Panc1 (cell line): ENCODE data around the gene ABCC4. TPM values are rescaled to one million over a fixed set of nuclear protein-coding genes. Genes with fewer than 3 reads are reported as not detected.

Experiments used
- ATAC-seq: fragments of 200-7000 bp; cut with Tn5 transposase; 2 replicates; pipeline ENCODE4 v1.9.1; 2020; ENCODE audit warnings: mild to moderate bottlenecking, moderate library complexity
- BruUV-seq: library from RNA; stranded (reverse); fragments of 400-500 nt; replicated peaks from 2 replicates; lab custom pipeline; 2021; lab: Mats Ljungman, UMichigan
- CTCF ChIA-PET: fragments of 300-600 bp; sonication (Branson Sonifier 250); formaldehyde crosslinking; loops from one replicate; lab custom pipeline; 2022; ENCODE audit warnings: antibody characterized with exemption; lab: Charles Lee
- POLR2A ChIA-PET: fragments of 300-600 bp; sonication (Branson Sonifier 250); formaldehyde crosslinking; loops from one replicate; lab custom pipeline; 2022; ENCODE audit warnings: antibody characterized with exemption; lab: Charles Lee
- DNase-seq: peaks from one replicate; pipeline ENCODE4 v3.0.0-alpha.2; 2010; ENCODE audit warnings: low read depth, low spot score
- H3K27ac ChIP-seq: 2 replicates; pipeline ENCODE4 v1.5.1; 2011; ENCODE audit warnings: mild to moderate bottlenecking, low read length, inconsistent platforms
- H3K27me3 ChIP-seq: fragments of 200-500 bp; sonication (Bioruptor generic); 2 replicates; pipeline ENCODE4 v1.6.0; 2014; ENCODE audit warnings: low read length, inconsistent platforms; ENCODE audit not compliant: control insufficient read depth, insufficient read depth
- H3K36me3 ChIP-seq: fragments of 200-500 bp; sonication (Bioruptor generic); 2 replicates; pipeline ENCODE4 v1.5.1; 2014; ENCODE audit warnings: inconsistent platforms, mild to moderate bottlenecking, low read length, moderate library complexity; ENCODE audit not compliant: control insufficient read depth, insufficient read depth
- H3K4me1 ChIP-seq: 2 replicates; pipeline ENCODE4 v1.5.1; 2011; ENCODE audit warnings: inconsistent platforms, mild to moderate bottlenecking, low read length, moderate library complexity; ENCODE audit not compliant: control insufficient read depth, insufficient read depth
- H3K4me3 ChIP-seq, 2 experiments: 2 replicates each; pipeline ENCODE4 v1.5.1; 2011 to 2012; ENCODE audit warnings: low read depth in 2 of 2, low read length in 2 of 2, mild to moderate bottlenecking in 2 of 2, inconsistent platforms in 1 of 2, moderate library complexity in 1 of 2
- H3K9me3 ChIP-seq: fragments of 200-500 bp; sonication (Bioruptor generic); 2 replicates; pipeline ENCODE4 v1.5.1; 2014; ENCODE audit warnings: low read depth, mild to moderate bottlenecking, inconsistent platforms, low read length, moderate library complexity; ENCODE audit not compliant: control insufficient read depth, insufficient read depth
- CTCF ChIP-seq: fragments of 450-650 bp; IDR thresholded peaks from 2 replicates; pipeline ENCODE4 v1.5.1; 2017; ENCODE audit warnings: mild to moderate bottlenecking
- POLR2AphosphoS5 ChIP-seq: IDR thresholded peaks from 2 replicates; pipeline ENCODE4 v1.6.1; 2012; ENCODE audit warnings: mild to moderate bottlenecking, low read depth, low read length, moderate library complexity
- REST ChIP-seq, 2 experiments: IDR thresholded peaks; 2 replicates each; pipeline ENCODE4 v1.6.1; 2011 to 2012; ENCODE audit warnings: low read depth in 2 of 2, control low read depth in 1 of 2, low read length in 1 of 2, mild to moderate bottlenecking in 1 of 2, moderate library complexity in 1 of 2; ENCODE audit not compliant: insufficient read depth in 1 of 2
- SIN3A ChIP-seq: IDR thresholded peaks from 2 replicates; pipeline ENCODE4 v1.6.1; 2012; ENCODE audit warnings: low read depth, mild to moderate bottlenecking, low read length, moderate library complexity, borderline replicate concordance; ENCODE audit not compliant: insufficient read depth
- TCF7L2 ChIP-seq: IDR thresholded peaks from 2 replicates; pipeline ENCODE4 v1.6.1; 2011; ENCODE audit warnings: mild to moderate bottlenecking, low read depth, low read length, inconsistent platforms
- in situ Hi-C: cut with HindIII; loops from 2 replicates; pipeline ENCODE4 v1.10.0; 2016; ENCODE audit warnings: low sequenced_read_pairs, low pct_unique_long_range_greater_than_20kb
- intact Hi-C: fragments of 100-400 bp; cut with micrococcal nuclease; formaldehyde crosslinking; loops from one replicate; pipeline ENCODE4 v1.10.0; 2022; ENCODE audit not compliant: unreplicated experiment
- total RNA-seq: library from RNA; stranded (reverse); gene quantifications from one replicate; pipeline ENCODE4 v1.2.1, GENCODE V29; 2021; ENCODE audit not compliant: unreplicated experiment

The ABCC4 gene
- total RNA-seq, 1 experiment from 2014 or later, result 69.3 TPM

GRCh38 chr13:95067303-95067702 is 233.9 kb downstream of the ABCC4 start:
- ChIA-PET CTCF (interaction anchor here (0.7 kb wide), 1 partner anchor 63 kb away, joined by 3 read pairs; no protein-coding TSS in a partner anchor), POLR2A (no interaction called here)
- no peaks in the 10 kb centered on the region for H3K27me3 ChIP-seq
- intact Hi-C loops (no loop called here), in situ Hi-C loops (no loop called here)
- no peak overlapping the region for H3K4me3 ChIP-seq
- ATAC-seq, result no peak
- BruUV-seq, result no TSS peak
- no peaks in the 10 kb centered on the region; the same call in 1 of the 2 replicates for H3K36me3 ChIP-seq
- no peaks in the 10 kb centered on the region for H3K4me1 ChIP-seq
- no peak for TF ChIP-seq SIN3A
- TF ChIP-seq POLR2AphosphoS5, result no peak
- no peak for TF ChIP-seq TCF7L2
- no peak for TF ChIP-seq CTCF
- TF ChIP-seq REST (IDR thresholded peaks at IDR 0.05; ENCODE audit: insufficient read depth in 1 of 2, low read depth in 2 of 2, low read length in 1 of 2), result no peak
- DNase-seq, result no peak
- H3K27ac ChIP-seq, result no peak overlapping the region
- no peaks in the 10 kb centered on the region for H3K9me3 ChIP-seq

GRCh38 chr13:95060014-95060519 is 241.2 kb downstream of the ABCC4 start:
- Histone ChIP-seq H3K9me3 (no peaks in the 10 kb centered on the region), H3K36me3 (no peaks in the 10 kb centered on the region), H3K27ac (no peak overlapping the region), H3K4me1 (no peaks in the 10 kb centered on the region), H3K4me3 (no peak overlapping the region), H3K27me3 (no peaks in the 10 kb centered on the region)
- in situ Hi-C loops, result no loop called here
- intact Hi-C loops, result no loop called here
- ATAC-seq, result no peak
- ChIA-PET POLR2A (no interaction called here), CTCF (no interaction called here)
- no peak for DNase-seq
- no TSS peak for BruUV-seq
- TF ChIP-seq CTCF (no peak), POLR2AphosphoS5 (no peak), TCF7L2 (no peak), REST (IDR thresholded peaks at IDR 0.05; ENCODE audit: insufficient read depth in 1 of 2, low read depth in 2 of 2, low read length in 1 of 2) (no peak), SIN3A (no peak)
